22Rv1 (cell line): ENCODE results near the gene CHD2.

ENCODE experiments used
- H3K27ac ChIP-seq: fragments of 450-650 bp; 2 replicates; pipeline ENCODE4 v1.5.1; 2017
- CTCF ChIP-seq: fragments of 450-650 bp; IDR thresholded peaks from 2 replicates; pipeline ENCODE4 v1.5.1; 2017; ENCODE audit warnings: mild to moderate bottlenecking
- ZFX ChIP-seq: fragments of 450-650 bp; IDR thresholded peaks from 2 replicates; pipeline ENCODE4 v1.6.1; 2017; ENCODE audit warnings: antibody characterized with exemption, borderline replicate concordance

The CHD2 gene

GRCh38 chr15:92897620-92898019 is 2.5 kb upstream of the CHD2 start:
- TF ChIP-seq CTCF, result no peak
- TF ChIP-seq ZFX, result no peak
- H3K27ac ChIP-seq, result 0 out of 2 replicates have a peak overlapping the region, but pooled peaks have one; percentile 14

DNA sequence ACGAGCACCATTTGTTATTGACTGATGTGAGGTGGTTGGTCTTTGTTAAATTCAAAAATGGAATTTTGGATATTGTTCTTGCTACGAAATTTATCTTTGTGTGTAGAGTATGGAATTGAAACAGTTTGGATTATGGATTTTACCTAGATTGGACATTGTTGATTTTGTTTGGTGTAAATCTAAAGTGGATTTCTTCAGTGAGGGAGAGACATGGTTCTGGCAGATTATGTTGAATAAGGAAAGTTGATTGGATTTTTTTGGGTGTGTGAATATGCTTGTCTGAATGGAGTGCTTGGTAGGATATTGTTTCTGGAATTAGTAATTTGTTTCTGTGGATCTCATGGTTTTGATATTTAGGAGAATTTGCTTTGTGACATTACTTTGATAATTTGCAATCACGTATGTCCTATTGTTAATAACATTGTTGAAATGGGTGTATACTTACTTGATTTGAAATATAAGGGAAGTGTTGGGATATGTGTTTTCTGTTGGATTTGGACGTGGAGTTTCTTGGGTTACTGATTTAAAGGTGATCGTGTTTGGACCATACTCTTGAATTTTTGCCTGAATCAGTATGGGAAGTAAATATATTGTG is 1.0 kb upstream of the CHD2 start:
- peak overlapping the region; percentile 99 for H3K27ac ChIP-seq
- TF ChIP-seq CTCF (no peak), ZFX (no peak)

GRCh38 chr15:92899601-92899947 is 550 bp upstream of the CHD2 start:
- peak overlapping the region; percentile 99 for H3K27ac ChIP-seq
- peak; percentile 66 for TF ChIP-seq CTCF
- no peak for TF ChIP-seq ZFX

- TF ChIP-seq ZFX, result no peak
- TF ChIP-seq CTCF, result no peak
Observed at GRCh38 chr15:92900731-92901071, 577 bp downstream of the CHD2 start.

GRCh38 chr15:92901072-92901761 is 1.1 kb downstream of the CHD2 start:
- H3K27ac ChIP-seq, result peak overlapping the region; percentile 99

More at GRCh38 chr15:92900731-92901071, 577 bp downstream of the CHD2 start:
- H3K27ac ChIP-seq, result peak overlapping the region; percentile 99

DNA sequence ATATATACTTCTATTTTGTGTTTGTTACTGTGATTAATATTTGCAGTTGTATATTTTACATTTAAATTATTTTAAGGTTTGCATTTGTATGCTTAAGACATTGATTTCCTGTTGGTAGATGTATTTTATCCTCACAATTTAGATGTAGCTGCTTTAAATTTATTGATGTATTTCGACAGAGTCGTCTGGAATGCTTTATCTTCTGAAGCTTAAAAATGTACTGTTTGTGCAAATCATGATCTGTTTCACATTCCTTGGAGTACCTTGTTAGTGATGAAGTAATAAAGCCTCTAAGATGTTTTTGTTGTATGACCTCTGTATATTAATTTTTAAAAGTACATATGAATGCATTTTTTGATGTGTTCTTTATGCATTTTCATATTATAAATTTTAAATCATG is 1.9 kb downstream of the CHD2 start:
- no peak for TF ChIP-seq ZFX
- TF ChIP-seq CTCF, result no peak
- peak overlapping the region; percentile 99 for H3K27ac ChIP-seq

More at GRCh38 chr15:92901072-92901761, 1.1 kb downstream of the CHD2 start:
- TF ChIP-seq CTCF (no peak), ZFX (no peak)

- TF ChIP-seq CTCF (no peak), ZFX (no peak)
- peak overlapping the region; percentile 99 for H3K27ac ChIP-seq
Observed at GRCh38 chr15:92902737-92903593, 2.8 kb downstream of the CHD2 start.
